Type B pancreatic cell (in vitro differentiated cells): ENCODE measurements around the gene NOPCHAP1. TPM values are rescaled to one million over a fixed set of nuclear protein-coding genes. Genes with fewer than 3 reads are reported as not detected.

Experiments used
- DNase-seq: peaks from one replicate; pipeline ENCODE4 v3.0.0; 2021; ENCODE audit warnings: mixed read lengths; ENCODE audit not compliant: unreplicated experiment; ENCODE audit errors: extremely low spot score
- H3K27ac Mint-ChIP-seq: 2 replicates; pipeline ENCODE4 v1.8.0; 2021; ENCODE audit warnings: mild to moderate bottlenecking, mixed read lengths
- H3K27me3 Mint-ChIP-seq: 2 replicates; pipeline ENCODE4 v1.8.0; 2021; ENCODE audit warnings: mixed read lengths
- H3K36me3 Mint-ChIP-seq: 2 replicates; pipeline ENCODE4 v1.8.0; 2021; ENCODE audit warnings: mixed read lengths
- H3K4me1 Mint-ChIP-seq: one replicate; pipeline ENCODE4 v1.8.0; 2021; ENCODE audit warnings: mixed read lengths; ENCODE audit not compliant: unreplicated experiment
- H3K4me3 Mint-ChIP-seq: 2 replicates; pipeline ENCODE4 v1.8.0; 2021; ENCODE audit warnings: mild to moderate bottlenecking, mixed read lengths
- H3K9me3 Mint-ChIP-seq: 2 replicates; pipeline ENCODE4 v1.8.0; 2021; ENCODE audit warnings: mixed read lengths
- CTCF ChIP-seq: fragments of 200-600 bp; sonication (generic); conservative IDR thresholded peaks from 2 replicates; pipeline ENCODE4 v1.5.0; 2021; ENCODE audit warnings: antibody characterized with exemption, mild to moderate bottlenecking
- total RNA-seq: library from RNA; stranded (reverse); gene quantifications from 2 replicates; pipeline ENCODE4 v1.2.1, GENCODE V29; 2021; ENCODE audit warnings: low replicate concordance

NOPCHAP1 gene
- total RNA-seq, 1 donor from 2014 or later: 20.1 TPM

GRCh38 chr12:104997541-104997940 is 11.4 kb downstream of the NOPCHAP1 start:
- Mint-ChIP-seq H3K27ac (no peak overlapping the region), H3K4me3 (no peak overlapping the region), H3K36me3 (peaks cover 72% of the 10 kb centered on the region), H3K9me3 (no peaks in the 10 kb centered on the region), H3K4me1 (no peaks in the 10 kb centered on the region), H3K27me3 (no peaks in the 10 kb centered on the region)
- TF ChIP-seq CTCF: no peak
- no peak for DNase-seq

GRCh38 chr12:104998423-104999346 is 12.6 kb downstream of the NOPCHAP1 start:
- TF ChIP-seq CTCF: no peak
- Mint-ChIP-seq H3K36me3 (peaks cover 67% of the 10 kb centered on the region), H3K4me1 (no peaks in the 10 kb centered on the region), H3K27ac (no peak overlapping the region), H3K4me3 (no peak overlapping the region), H3K9me3 (no peaks in the 10 kb centered on the region), H3K27me3 (no peaks in the 10 kb centered on the region)
- DNase-seq: no peak

GRCh38 chr12:104999347-104999685 is 13.2 kb downstream of the NOPCHAP1 start:
- Mint-ChIP-seq H3K9me3 (no peaks in the 10 kb centered on the region), H3K27me3 (no peaks in the 10 kb centered on the region), H3K36me3 (peaks cover 66% of the 10 kb centered on the region), H3K4me3 (no peak overlapping the region), H3K4me1 (no peaks in the 10 kb centered on the region), H3K27ac (no peak overlapping the region)
- no peak for DNase-seq
- no peak for TF ChIP-seq CTCF

GRCh38 chr12:105001476-105001875 is 15.4 kb downstream of the NOPCHAP1 start:
- Mint-ChIP-seq H3K27ac (no peak overlapping the region), H3K27me3 (no peaks in the 10 kb centered on the region), H3K36me3 (peaks cover 73% of the 10 kb centered on the region), H3K4me3 (no peak overlapping the region), H3K4me1 (no peaks in the 10 kb centered on the region), H3K9me3 (peaks cover 5% of the 10 kb centered on the region)
- no peak for DNase-seq
- TF ChIP-seq CTCF: no peak

GRCh38 chr12:105013892-105014291 is 27.8 kb downstream of the NOPCHAP1 start:
- Mint-ChIP-seq H3K27ac (no peak overlapping the region), H3K36me3 (peaks cover 48% of the 10 kb centered on the region), H3K27me3 (no peaks in the 10 kb centered on the region), H3K9me3 (peaks cover 16% of the 10 kb centered on the region), H3K4me1 (peaks cover 9% of the 10 kb centered on the region), H3K4me3 (no peak overlapping the region)
- TF ChIP-seq CTCF: no peak
- DNase-seq: no peak
